Transverse colon (tissue), 3 donors: Measurements from ENCODE around the gene BRCA2.

Experiments used
- EP300 ChIP-seq: sonication (generic); formaldehyde crosslinking; IDR thresholded peaks from one replicate; pipeline ENCODE4 v1.6.1; 2017; ENCODE audit warnings: antibody characterized with exemption, low read depth
- TF ChIP-seq, protein P1 (sequence below), 5 experiments: fragments of 200-600 bp in 3 of 5; fragments of 450-650 bp in 2 of 5; sonication (generic) in 3 of 5; IDR thresholded peaks; 1 replicate in 2 of 5; 2 replicates in 3 of 5; pipeline ENCODE4 v1.5.1; 2016 to 2017; ENCODE audit warnings: antibody characterized with exemption in 5 of 5, inconsistent platforms in 3 of 5, mild to moderate bottlenecking in 2 of 5, moderate library complexity in 1 of 5

DNA sequence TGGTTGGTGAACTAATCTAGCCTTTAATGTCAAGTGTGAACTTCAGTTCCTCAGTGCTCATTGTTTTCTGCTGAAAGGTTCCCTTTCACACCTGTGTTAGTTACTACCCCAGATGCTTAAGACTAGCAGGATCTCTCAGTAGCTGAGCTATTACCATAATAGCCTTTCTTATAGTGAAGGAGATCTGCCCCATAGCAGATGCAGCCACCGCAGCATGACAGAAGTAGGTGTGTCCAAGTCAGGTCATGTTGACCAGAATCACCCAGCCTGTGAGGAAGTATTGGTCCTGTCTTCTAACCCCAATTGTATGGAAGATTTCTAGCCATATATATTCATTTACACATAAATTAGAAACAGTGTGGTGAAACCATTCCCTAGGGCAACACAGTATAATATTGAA, 37.5 kb upstream of the BRCA2 start:
- TF ChIP-seq, protein P1, sequence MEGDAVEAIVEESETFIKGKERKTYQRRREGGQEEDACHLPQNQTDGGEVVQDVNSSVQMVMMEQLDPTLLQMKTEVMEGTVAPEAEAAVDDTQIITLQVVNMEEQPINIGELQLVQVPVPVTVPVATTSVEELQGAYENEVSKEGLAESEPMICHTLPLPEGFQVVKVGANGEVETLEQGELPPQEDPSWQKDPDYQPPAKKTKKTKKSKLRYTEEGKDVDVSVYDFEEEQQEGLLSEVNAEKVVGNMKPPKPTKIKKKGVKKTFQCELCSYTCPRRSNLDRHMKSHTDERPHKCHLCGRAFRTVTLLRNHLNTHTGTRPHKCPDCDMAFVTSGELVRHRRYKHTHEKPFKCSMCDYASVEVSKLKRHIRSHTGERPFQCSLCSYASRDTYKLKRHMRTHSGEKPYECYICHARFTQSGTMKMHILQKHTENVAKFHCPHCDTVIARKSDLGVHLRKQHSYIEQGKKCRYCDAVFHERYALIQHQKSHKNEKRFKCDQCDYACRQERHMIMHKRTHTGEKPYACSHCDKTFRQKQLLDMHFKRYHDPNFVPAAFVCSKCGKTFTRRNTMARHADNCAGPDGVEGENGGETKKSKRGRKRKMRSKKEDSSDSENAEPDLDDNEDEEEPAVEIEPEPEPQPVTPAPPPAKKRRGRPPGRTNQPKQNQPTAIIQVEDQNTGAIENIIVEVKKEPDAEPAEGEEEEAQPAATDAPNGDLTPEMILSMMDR (IDR thresholded peaks at IDR 0.05), result no peak
- TF ChIP-seq EP300, result no peak
